Activated B cell treated with CpG ODN at 0.5 μM for 24 hours (primary cell): ENCODE data around the gene IFI27L2. TPM values are rescaled to one million over a fixed set of nuclear protein-coding genes. Genes with fewer than 3 reads are reported as not detected.

ENCODE experiments used
- ATAC-seq: fragments of 200-7000 bp; cut with Tn5 transposase; one replicate; pipeline ENCODE4 v1.10.0; 2021; ENCODE audit warnings: low read depth, mild to moderate bottlenecking, moderate library complexity
- CTCF ChIA-PET: fragments of 350-600 bp; sonication (Branson Sonifier 250); formaldehyde crosslinking; loops from one replicate; lab custom pipeline; 2021; ENCODE audit warnings: antibody characterized with exemption; lab: Charles Lee
- POLR2A ChIA-PET: fragments of 350-600 bp; sonication (Branson Sonifier 250); formaldehyde crosslinking; loops from one replicate; lab custom pipeline; 2021; ENCODE audit warnings: antibody characterized with exemption; lab: Charles Lee
- DNase-seq: peaks from one replicate; pipeline ENCODE4 v3.0.0; 2022
- H3K27ac Mint-ChIP-seq: one replicate; pipeline ENCODE4 v1.8.0; 2020; ENCODE audit warnings: mixed read lengths
- H3K27me3 Mint-ChIP-seq: one replicate; pipeline ENCODE4 v1.8.0; 2021; ENCODE audit warnings: mixed read lengths
- H3K36me3 Mint-ChIP-seq: one replicate; pipeline ENCODE4 v1.8.0; 2021; ENCODE audit warnings: low read depth, mixed read lengths
- H3K4me1 Mint-ChIP-seq: one replicate; pipeline ENCODE4 v1.8.0; 2021; ENCODE audit warnings: mixed read lengths
- H3K4me3 Mint-ChIP-seq: one replicate; pipeline ENCODE4 v1.8.0; 2020; ENCODE audit warnings: mild to moderate bottlenecking, mixed read lengths
- H3K9me3 Mint-ChIP-seq: one replicate; pipeline ENCODE4 v1.8.0; 2020; ENCODE audit warnings: mixed read lengths
- intact Hi-C: fragments of 100-400 bp; cut with micrococcal nuclease; formaldehyde crosslinking; loops from one replicate; pipeline ENCODE4 v1.15.1; 2024
- total RNA-seq: library from RNA; stranded (reverse); gene quantifications from 2 replicates; pipeline ENCODE4 v1.2.3, GENCODE V29; 2022
- TF ChIP-seq, protein P1 (sequence below): fragments of 200-600 bp; IDR thresholded peaks from one replicate; pipeline ENCODE4 v1.8.0; 2022; ENCODE audit warnings: antibody characterized with exemption, mild to moderate bottlenecking

IFI27L2 gene
- total RNA-seq, 1 donor from 2014 or later: 37.3 TPM

DNA sequence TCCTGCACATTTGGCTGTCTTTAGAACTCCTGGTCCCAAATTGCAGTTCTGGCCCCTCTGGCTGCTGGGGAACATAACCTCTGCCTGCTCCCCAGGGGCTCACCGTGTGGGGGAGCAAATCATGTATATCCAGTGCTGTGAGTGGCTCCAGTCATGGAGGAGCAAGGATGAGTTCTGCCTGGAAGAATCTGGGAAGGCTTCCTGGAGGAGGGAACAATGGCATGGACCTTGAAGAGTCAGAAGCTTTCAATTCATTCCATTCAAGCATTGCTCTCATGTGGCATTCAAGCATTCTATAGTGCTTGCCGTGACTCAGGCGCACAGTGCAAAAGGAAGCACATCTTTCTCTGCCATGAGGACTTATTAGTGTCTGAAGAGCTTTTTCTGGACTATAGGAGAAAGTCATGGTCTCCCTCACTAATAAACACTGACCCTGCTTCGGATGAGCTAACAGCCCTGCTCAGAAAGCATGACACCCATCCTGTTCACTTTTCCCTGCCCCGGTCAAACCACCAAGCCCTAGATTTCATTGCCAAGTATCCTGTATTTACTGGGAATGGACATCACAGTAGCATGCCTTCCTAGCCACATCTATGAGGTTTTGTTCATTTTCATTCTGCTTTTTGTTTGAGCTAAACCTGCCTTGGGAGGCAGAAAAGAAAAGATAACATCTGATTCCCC is 15.4 kb downstream of the IFI27L2 start:
- ChIA-PET CTCF (no interaction called here), POLR2A (no interaction called here)
- H3K4me3 Mint-ChIP-seq: no peak overlapping the region
- H3K27me3 Mint-ChIP-seq: peaks cover 34% of the 10 kb centered on the region
- no peak overlapping the region for H3K27ac Mint-ChIP-seq
- no peaks in the 10 kb centered on the region for H3K9me3 Mint-ChIP-seq
- TF ChIP-seq, protein P1, sequence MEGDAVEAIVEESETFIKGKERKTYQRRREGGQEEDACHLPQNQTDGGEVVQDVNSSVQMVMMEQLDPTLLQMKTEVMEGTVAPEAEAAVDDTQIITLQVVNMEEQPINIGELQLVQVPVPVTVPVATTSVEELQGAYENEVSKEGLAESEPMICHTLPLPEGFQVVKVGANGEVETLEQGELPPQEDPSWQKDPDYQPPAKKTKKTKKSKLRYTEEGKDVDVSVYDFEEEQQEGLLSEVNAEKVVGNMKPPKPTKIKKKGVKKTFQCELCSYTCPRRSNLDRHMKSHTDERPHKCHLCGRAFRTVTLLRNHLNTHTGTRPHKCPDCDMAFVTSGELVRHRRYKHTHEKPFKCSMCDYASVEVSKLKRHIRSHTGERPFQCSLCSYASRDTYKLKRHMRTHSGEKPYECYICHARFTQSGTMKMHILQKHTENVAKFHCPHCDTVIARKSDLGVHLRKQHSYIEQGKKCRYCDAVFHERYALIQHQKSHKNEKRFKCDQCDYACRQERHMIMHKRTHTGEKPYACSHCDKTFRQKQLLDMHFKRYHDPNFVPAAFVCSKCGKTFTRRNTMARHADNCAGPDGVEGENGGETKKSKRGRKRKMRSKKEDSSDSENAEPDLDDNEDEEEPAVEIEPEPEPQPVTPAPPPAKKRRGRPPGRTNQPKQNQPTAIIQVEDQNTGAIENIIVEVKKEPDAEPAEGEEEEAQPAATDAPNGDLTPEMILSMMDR: no peak
- H3K4me1 Mint-ChIP-seq: no peaks in the 10 kb centered on the region
- intact Hi-C loops: no loop called here
- DNase-seq (no peak), ATAC-seq (no peak)
- no peaks in the 10 kb centered on the region for H3K36me3 Mint-ChIP-seq

GRCh38 chr14:94113490-94113889 is 15.9 kb downstream of the IFI27L2 start:
- no peaks in the 10 kb centered on the region for H3K36me3 Mint-ChIP-seq
- H3K4me3 Mint-ChIP-seq: no peak overlapping the region
- TF ChIP-seq, protein P1: no peak
- ChIA-PET POLR2A (interaction anchor here (0.7 kb wide), 1 partner anchor 50 kb away, joined by 4 read pairs; no protein-coding TSS in a partner anchor), CTCF (no interaction called here)
- ATAC-seq (no peak), DNase-seq (no peak)
- no peaks in the 10 kb centered on the region for H3K9me3 Mint-ChIP-seq
- intact Hi-C loops: no loop called here
- no peak overlapping the region for H3K27ac Mint-ChIP-seq
- no peaks in the 10 kb centered on the region for H3K4me1 Mint-ChIP-seq
- H3K27me3 Mint-ChIP-seq: peaks cover 34% of the 10 kb centered on the region

DNA sequence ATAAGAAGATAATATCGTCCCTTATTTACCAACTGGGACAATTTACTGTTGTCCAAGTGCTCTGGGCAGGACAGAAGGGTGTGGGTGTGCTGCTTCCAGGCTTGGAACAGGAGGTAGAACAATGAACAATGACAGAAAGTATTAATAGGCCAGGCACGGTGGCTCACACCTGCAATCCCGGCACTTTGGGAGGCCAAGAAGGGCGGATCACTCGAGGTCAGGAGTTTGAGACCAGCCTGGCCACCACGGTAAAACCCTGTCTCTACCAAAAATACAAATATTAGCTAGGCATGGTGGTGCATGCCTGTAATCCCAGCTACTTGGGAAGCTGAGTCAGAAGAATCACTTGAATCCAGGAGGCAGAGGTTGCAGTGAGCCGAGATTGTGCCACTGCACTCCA is 16.3 kb downstream of the IFI27L2 start:
- ATAC-seq (no peak), DNase-seq (no peak)
- no peaks in the 10 kb centered on the region for H3K9me3 Mint-ChIP-seq
- intact Hi-C loops: no loop called here
- H3K27ac Mint-ChIP-seq: no peak overlapping the region
- TF ChIP-seq, protein P1: no peak
- no peak overlapping the region for H3K4me3 Mint-ChIP-seq
- ChIA-PET CTCF (no interaction called here), POLR2A (interaction anchor here (0.7 kb wide), 1 partner anchor 50 kb away, joined by 4 read pairs; no protein-coding TSS in a partner anchor)
- no peaks in the 10 kb centered on the region for H3K36me3 Mint-ChIP-seq
- no peaks in the 10 kb centered on the region for H3K4me1 Mint-ChIP-seq
- H3K27me3 Mint-ChIP-seq: peaks cover 31% of the 10 kb centered on the region

DNA sequence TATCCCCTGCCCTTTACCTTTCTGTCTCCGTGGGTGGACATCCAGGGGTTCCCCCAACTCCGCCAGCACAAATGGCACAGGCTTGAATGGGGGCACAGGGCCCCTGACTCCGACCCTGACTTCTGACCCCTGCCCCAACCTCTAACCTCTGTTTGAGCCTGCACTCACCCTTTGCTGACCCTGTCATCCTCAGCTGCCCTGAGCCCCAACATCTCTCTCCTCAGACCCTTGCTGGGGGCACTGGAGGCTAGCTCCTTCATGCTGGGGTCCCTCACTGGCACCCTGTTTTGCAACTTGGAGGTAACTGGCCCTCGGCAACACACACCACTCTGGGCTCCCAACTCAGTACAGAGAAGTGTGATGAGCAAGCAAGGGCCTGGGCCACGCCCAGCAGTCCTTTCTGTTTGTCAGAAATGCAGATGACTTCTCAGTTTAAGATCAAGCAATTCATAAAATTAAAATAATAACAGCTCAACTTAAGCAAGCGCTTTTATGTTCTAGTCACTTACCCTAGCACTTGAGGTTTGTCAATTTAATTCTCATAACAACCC is 16.8 kb downstream of the IFI27L2 start:
- Mint-ChIP-seq H3K4me1 (no peaks in the 10 kb centered on the region), H3K4me3 (no peak overlapping the region), H3K27me3 (peaks cover 27% of the 10 kb centered on the region), H3K27ac (no peak overlapping the region), H3K9me3 (no peaks in the 10 kb centered on the region), H3K36me3 (no peaks in the 10 kb centered on the region)
- TF ChIP-seq, protein P1: no peak
- DNase-seq: no peak
- intact Hi-C loops: no loop called here
- ChIA-PET CTCF (no interaction called here), POLR2A (interaction anchor here (0.7 kb wide), 1 partner anchor 51 kb away, joined by 4 read pairs; no protein-coding TSS in a partner anchor)
- ATAC-seq: no peak

- TF ChIP-seq, protein P1: no peak
- H3K36me3 Mint-ChIP-seq: no peaks in the 10 kb centered on the region
- no peak overlapping the region for H3K27ac Mint-ChIP-seq
- intact Hi-C loops: no loop called here
- no peaks in the 10 kb centered on the region for H3K4me1 Mint-ChIP-seq
- DNase-seq: no peak
- peaks cover 19% of the 10 kb centered on the region for H3K27me3 Mint-ChIP-seq
- no peaks in the 10 kb centered on the region for H3K9me3 Mint-ChIP-seq
- ChIA-PET POLR2A (no interaction called here), CTCF (no interaction called here)
- H3K4me3 Mint-ChIP-seq: no peak overlapping the region
- ATAC-seq: no peak
These were observed 17.9 kb downstream of the IFI27L2 start for GRCh38 chr14:94111276-94112095.
